NK-92 (cell line): ENCODE results near the gene FAM187B.
"Not testable (repeated sequence)": the region's sequence is repeated elsewhere in the genome, so short reads cannot be mapped to it uniquely, and the experiment has no call there.

Experiments
- DNase-seq: peaks from one replicate; lab custom pipeline; 2025; ENCODE audit not compliant: unreplicated experiment; lab: John Stamatoyannopoulos, UW

The FAM187B gene

GRCh38 chr19:35236638-35237400 lies 8.3 kb upstream of the FAM187B start:
- no peak for DNase-seq

GRCh38 chr19:35232912-35233311 lies 4.4 kb upstream of the FAM187B start:
- DNase-seq: no peak

- no peak for DNase-seq
Measured at GRCh38 chr19:35231956-35232645, 3.6 kb upstream of the FAM187B start.

GRCh38 chr19:35229601-35230000 lies 1.1 kb upstream of the FAM187B start:
- no peak for DNase-seq

GRCh38 chr19:35226748-35227147 lies 1.8 kb downstream of the FAM187B start:
- no peak for DNase-seq

GRCh38 chr19:35225951-35226350 lies 2.6 kb downstream of the FAM187B start:
- DNase-seq: no peak

- no peak for DNase-seq
Measured at GRCh38 chr19:35224681-35225571, 3.6 kb downstream of the FAM187B start.

GRCh38 chr19:35223862-35224505 lies 4.6 kb downstream of the FAM187B start:
- DNase-seq: no peak

- no peak for DNase-seq
Measured at GRCh38 chr19:35223084-35223790, 5.3 kb downstream of the FAM187B start.

GRCh38 chr19:35222373-35223015 lies 6.0 kb downstream of the FAM187B start:
- DNase-seq: no peak

GRCh38 chr19:35220973-35221590 lies 7.5 kb downstream of the FAM187B start:
- DNase-seq: not testable (repeated sequence)

- no peak for DNase-seq
Measured at GRCh38 chr19:35220315-35220921, 8.1 kb downstream of the FAM187B start.

- DNase-seq: no peak
Measured at GRCh38 chr19:35219008-35219407, 9.5 kb downstream of the FAM187B start.

- no peak for DNase-seq
Measured at GRCh38 chr19:35217649-35217990, 10.9 kb downstream of the FAM187B start.

- no peak for DNase-seq
Measured at GRCh38 chr19:35216833-35217648, 11.5 kb downstream of the FAM187B start.

GRCh38 chr19:35216016-35216832 lies 12.3 kb downstream of the FAM187B start:
- no peak for DNase-seq

- no peak for DNase-seq
Measured at GRCh38 chr19:35214766-35215422, 13.6 kb downstream of the FAM187B start.
